ENCODE results near the gene GRID1.

- TF ChIP-seq CTCF (IDR thresholded peaks at IDR 0.05) = no peak
- no peak for TF ChIP-seq ZFX (IDR thresholded peaks at IDR 0.05; ENCODE audit: borderline replicate concordance)
Measured at GRCh38 chr10:85979598-85979997, 387.0 kb downstream of the GRID1 start.

Data from 22Rv1 (cell line).